Activated T-cell treated with anti-CD3 and anti-CD28 coated beads, Interleukin-2, amount 50 U/mL, for 4 hours (primary cell): ENCODE results near the gene FNTB. TPM values are rescaled to one million over a fixed set of nuclear protein-coding genes. Genes with fewer than 3 reads are reported as not detected.
"Not testable (repeated sequence)": the region's sequence is repeated elsewhere in the genome, so short reads cannot be mapped to it uniquely, and the experiment has no call there.

ENCODE experiments used
- ATAC-seq, 2 donors: fragments of 200-7000 bp; cut with Tn5 transposase; one replicate each; pipeline ENCODE4 v1.10.0; 2021
- DNase-seq: peaks from one replicate; pipeline ENCODE4 v3.0.0-alpha.2; 2020
- H3K27me3 Mint-ChIP-seq: one replicate; pipeline ENCODE4 v1.8.0; 2021; ENCODE audit warnings: low read depth, mixed read lengths
- H3K36me3 Mint-ChIP-seq: one replicate; pipeline ENCODE4 v1.8.0; 2022; ENCODE audit warnings: mixed read lengths; ENCODE audit not compliant: insufficient read depth
- H3K4me1 Mint-ChIP-seq: one replicate; pipeline ENCODE4 v1.8.0; 2021; ENCODE audit warnings: low read depth, mixed read lengths
- H3K4me3 Mint-ChIP-seq: one replicate; pipeline ENCODE4 v1.8.0; 2021; ENCODE audit warnings: mild to moderate bottlenecking, moderate library complexity, mixed read lengths
- H3K9me3 Mint-ChIP-seq: one replicate; pipeline ENCODE4 v1.8.0; 2021; ENCODE audit warnings: mixed read lengths
- total RNA-seq, 3 donors: library from RNA; stranded (reverse); gene quantifications; one replicate each; pipeline ENCODE4 v1.2.1, GENCODE V29; 2021

Gene FNTB
- total RNA-seq, 3 donors from 2014 or later: 9.4 to 11.7 (median 10.9) TPM

DNA sequence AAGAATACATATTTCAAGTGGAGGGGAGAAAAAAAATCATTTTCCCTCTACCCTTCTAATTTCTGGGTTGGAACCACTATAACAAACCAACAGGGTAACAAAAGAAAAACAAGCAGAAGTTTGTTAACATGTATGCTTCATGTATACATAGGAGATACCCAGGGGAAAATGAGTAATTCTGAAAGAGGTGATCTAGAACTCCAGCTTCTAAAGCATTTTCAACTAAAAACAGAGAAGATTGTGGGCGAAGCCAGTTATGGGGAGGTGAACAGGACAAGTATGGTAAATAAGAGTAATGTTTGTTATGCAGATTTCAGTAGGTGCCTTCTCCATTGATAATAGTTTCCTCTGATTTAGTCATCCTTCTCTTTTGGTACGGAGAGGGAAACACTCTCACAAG is 16.7 kb downstream of the FNTB start:
- Mint-ChIP-seq H3K27me3 (no peaks in the 10 kb centered on the region), H3K36me3 (peaks cover 12% of the 10 kb centered on the region), H3K4me1 (peaks cover 23% of the 10 kb centered on the region), H3K9me3 (no peaks in the 10 kb centered on the region), H3K4me3 (no peak overlapping the region)
- no peak for DNase-seq
- ATAC-seq: peak; percentile 65 to 76

DNA sequence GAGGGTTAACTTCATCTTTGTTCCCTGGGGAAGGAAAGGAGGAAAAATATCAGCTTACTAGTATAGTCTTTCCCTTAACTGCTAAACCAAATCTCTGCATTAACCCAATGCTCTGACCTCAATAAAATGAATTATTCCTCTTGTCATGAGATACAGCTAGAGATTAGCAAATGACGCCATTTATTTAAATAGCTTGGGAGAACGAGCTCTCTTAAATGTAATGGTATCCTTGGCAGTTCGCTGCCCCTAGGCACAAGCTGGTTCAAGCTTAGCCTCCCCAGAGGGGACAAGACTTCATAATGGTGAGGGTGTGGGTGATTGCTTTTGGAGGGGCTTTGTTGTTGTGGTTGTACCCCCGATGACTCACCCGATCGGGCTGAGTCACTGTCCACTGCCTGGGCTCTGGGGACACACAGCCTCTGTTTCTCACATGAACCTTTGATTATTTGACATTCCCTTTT is 19.6 kb downstream of the FNTB start:
- H3K36me3 Mint-ChIP-seq: peaks cover 27% of the 10 kb centered on the region
- H3K4me3 Mint-ChIP-seq: no peak overlapping the region
- no peaks in the 10 kb centered on the region for H3K9me3 Mint-ChIP-seq
- ATAC-seq: no peak
- H3K27me3 Mint-ChIP-seq: no peaks in the 10 kb centered on the region
- H3K4me1 Mint-ChIP-seq: peaks cover 15% of the 10 kb centered on the region
- no peak for DNase-seq

DNA sequence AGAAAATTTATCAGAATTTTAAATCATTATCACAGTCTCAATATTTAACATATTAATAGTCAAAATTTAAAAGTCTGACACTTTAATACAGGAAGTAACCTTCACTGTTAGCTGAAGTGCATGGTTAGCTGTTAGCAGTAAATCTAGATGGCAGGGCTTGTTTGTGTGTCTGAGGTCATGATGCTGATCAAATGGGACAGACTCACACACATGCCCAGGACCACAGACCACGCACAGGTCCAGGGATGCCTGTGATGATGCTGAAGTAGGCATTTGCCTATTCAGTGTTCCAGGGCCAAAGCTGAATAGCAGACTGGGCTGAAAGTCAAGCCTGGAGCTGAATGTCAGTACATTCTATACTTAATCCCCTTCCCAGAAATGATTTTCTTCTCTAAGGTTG is 20.5 kb downstream of the FNTB start:
- Mint-ChIP-seq H3K36me3 (peaks cover 32% of the 10 kb centered on the region), H3K4me1 (peaks cover 11% of the 10 kb centered on the region), H3K4me3 (no peak overlapping the region), H3K27me3 (no peaks in the 10 kb centered on the region), H3K9me3 (no peaks in the 10 kb centered on the region)
- DNase-seq: no peak
- ATAC-seq: no peak

DNA sequence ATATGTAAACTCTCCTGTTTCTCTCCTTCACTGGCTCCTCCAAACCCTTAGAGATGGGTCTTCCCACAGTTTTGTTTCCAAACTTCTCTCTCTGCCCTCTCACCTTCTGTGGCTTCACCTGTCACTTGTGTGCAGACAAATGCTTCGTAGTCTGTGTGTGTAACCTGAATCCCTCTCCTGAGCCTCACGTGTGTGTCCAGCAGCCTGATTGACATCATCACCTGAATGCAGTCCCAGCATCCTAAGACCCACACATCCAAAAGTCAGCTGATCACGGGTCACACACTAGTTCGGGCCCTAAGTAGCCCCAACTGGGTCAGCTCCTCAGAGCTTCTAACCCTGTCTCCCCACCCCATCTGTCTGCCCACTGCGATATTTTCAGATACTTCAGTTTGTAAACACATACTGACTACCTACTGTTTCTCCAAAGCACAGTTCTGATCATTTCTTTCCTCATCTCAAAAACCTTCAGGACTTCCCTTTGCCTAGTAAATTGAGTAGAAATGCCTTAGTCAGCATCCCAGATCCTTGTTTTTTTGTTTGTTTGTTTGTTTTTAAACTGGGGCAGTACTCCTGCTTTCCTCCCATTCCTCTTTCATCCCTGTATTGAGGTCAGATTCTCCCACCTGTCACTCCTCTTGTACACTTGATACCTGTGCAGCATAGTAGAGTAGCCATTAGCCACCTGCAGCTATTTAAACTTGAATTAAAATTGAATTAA is 23.7 kb downstream of the FNTB start:
- H3K4me3 Mint-ChIP-seq: no peak overlapping the region
- no peaks in the 10 kb centered on the region for H3K9me3 Mint-ChIP-seq
- no peaks in the 10 kb centered on the region for H3K27me3 Mint-ChIP-seq
- DNase-seq (no peak), ATAC-seq (no peak)
- H3K36me3 Mint-ChIP-seq: peaks cover 33% of the 10 kb centered on the region
- H3K4me1 Mint-ChIP-seq: no peaks in the 10 kb centered on the region

DNA sequence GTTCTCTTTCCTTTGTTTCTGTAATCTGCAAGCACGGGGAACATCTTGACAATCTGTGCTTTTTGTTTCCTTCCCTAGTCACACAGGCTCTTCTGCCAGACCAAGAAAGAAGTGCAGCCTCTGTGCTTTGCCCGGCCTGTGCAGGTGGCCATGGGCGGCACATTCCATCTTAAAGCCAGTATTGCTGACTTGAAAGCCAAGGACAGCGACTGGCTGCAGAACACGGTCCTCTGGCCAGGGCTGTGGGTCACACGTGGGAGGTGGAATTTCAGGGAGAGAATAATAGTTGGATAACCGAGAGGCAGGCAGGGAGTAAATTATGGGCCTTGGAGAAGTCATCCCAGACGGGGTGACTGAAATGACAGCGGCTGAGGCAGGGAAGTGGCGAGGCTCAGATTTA is 24.8 kb downstream of the FNTB start:
- no peak for ATAC-seq
- Mint-ChIP-seq H3K27me3 (no peaks in the 10 kb centered on the region), H3K9me3 (no peaks in the 10 kb centered on the region), H3K36me3 (peaks cover 36% of the 10 kb centered on the region), H3K4me3 (no peak overlapping the region), H3K4me1 (no peaks in the 10 kb centered on the region)
- DNase-seq: no peak

DNA sequence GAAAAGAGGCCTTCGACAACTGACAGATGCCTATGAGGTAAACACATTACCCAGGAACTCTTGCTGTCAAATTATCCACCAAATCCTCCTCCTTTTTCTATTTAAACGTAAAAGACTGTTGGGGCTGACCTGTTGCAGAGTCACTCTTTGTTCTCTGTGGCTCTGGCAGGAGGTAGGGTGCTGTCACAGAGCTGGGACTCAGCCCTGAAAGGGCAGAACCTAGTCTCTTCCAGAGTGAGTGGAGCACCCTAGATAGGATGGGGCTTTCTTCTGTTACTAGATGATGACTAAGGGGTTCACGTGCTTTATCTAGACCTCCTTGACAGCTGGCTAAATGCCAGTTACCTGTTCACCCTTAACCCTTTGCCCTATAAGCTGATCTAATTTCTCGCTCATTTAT is 25.7 kb downstream of the FNTB start:
- H3K4me3 Mint-ChIP-seq: no peak overlapping the region
- H3K36me3 Mint-ChIP-seq: peaks cover 35% of the 10 kb centered on the region
- ATAC-seq (no peak), DNase-seq (no peak)
- H3K4me1 Mint-ChIP-seq: no peaks in the 10 kb centered on the region
- H3K9me3 Mint-ChIP-seq: no peaks in the 10 kb centered on the region
- no peaks in the 10 kb centered on the region for H3K27me3 Mint-ChIP-seq

DNA sequence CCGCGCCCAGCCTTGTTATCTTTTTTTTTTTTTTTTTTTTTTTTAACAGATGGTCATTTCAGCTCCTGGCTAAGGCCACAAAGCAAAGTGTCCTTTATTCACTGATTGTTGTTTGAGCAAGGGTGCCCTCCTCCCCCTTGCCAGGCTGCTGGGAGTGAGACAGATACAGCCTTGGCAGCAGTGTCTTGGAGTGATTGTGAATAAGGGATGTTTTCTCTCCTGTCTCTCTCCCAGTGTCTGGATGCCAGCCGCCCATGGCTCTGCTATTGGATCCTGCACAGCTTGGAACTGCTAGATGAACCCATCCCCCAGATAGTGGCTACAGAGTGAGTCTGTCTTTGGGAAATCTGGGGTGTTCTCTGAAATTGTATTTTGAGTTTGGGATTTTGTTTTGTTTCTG is 28.7 kb downstream of the FNTB start:
- Mint-ChIP-seq H3K36me3 (peaks cover 23% of the 10 kb centered on the region), H3K4me1 (no peaks in the 10 kb centered on the region), H3K4me3 (no peak overlapping the region), H3K9me3 (no peaks in the 10 kb centered on the region), H3K27me3 (no peaks in the 10 kb centered on the region)
- DNase-seq (no peak), ATAC-seq (no peak)

DNA sequence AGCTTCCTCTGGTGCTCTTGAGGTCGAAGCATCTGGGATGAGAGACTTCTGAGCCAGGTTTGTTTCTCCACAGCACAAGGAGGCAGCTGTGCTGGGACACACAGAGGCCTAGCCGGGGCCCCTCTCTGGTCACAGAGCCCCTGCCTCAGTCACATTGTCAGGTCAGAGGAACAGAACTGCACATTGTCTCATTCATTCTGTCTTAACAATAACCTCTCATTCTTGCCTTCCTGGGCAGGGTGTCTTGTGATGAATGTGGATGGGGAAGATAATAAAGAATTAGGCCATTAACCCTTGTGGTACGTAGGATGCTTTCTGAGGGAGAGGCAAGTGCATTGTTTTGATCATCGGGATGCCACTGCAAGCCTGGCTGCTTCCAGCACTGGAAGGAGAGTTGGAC is 29.8 kb downstream of the FNTB start:
- Mint-ChIP-seq H3K36me3 (peaks cover 20% of the 10 kb centered on the region), H3K4me1 (no peaks in the 10 kb centered on the region), H3K9me3 (no peaks in the 10 kb centered on the region), H3K27me3 (no peaks in the 10 kb centered on the region), H3K4me3 (no peak overlapping the region)
- no peak for ATAC-seq
- no peak for DNase-seq

DNA sequence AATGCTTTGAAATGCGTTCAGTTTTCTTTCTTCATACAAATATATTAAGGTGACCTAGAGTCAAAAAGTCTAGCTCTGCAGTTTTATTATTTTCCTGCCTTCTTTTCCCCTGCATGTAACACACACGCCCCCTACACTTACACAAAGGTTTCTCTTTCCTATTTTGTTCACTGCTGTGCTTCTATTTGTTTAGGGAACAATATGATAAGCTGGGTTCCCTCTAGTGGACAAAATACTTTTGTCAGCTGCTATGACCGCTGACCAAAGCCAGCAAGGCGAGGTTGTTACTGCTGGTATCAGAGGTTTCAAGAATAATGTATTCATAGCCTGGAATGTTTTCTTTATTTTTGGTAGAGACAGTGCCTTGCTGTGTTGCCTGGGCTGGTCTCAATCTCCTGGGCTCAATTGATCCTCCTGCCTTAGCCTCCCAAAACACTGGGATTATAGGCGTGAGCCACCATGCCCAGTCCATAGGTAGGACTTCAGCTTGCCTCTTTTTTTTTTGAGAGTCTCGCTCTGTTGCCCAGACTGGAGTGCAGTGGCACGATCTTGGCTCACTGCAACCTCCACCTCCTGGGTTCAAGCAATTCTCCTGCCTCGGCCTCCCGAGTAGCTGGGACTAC is 33.4 kb downstream of the FNTB start:
- Mint-ChIP-seq H3K9me3 (no peaks in the 10 kb centered on the region), H3K4me3 (no peak overlapping the region), H3K36me3 (peaks cover 11% of the 10 kb centered on the region), H3K4me1 (no peaks in the 10 kb centered on the region), H3K27me3 (no peaks in the 10 kb centered on the region)
- no peak for DNase-seq
- ATAC-seq: no peak

DNA sequence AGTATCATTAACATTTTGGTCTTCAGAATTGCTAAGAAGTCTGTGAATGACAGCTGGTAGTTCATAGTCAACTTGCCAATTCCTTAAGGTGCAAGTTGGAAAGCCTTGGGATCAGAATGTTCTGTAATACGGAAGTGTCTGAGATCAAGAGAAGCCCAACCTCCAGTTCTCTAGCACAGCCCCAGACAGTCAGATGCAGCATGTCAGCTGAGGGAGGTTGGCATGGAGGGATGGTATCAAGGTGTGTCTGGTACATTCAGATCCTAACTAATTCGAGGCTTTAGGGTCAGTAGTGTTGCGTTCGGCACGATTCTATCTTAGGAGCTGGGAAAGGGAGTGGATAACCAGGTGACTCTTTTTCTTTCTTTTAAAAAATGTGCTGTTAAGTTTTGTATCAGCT is 38.3 kb downstream of the FNTB start:
- Mint-ChIP-seq H3K9me3 (no peaks in the 10 kb centered on the region), H3K4me1 (no peaks in the 10 kb centered on the region), H3K27me3 (no peaks in the 10 kb centered on the region), H3K4me3 (no peak overlapping the region), H3K36me3 (peaks cover 18% of the 10 kb centered on the region)
- ATAC-seq (no peak), DNase-seq (no peak)

DNA sequence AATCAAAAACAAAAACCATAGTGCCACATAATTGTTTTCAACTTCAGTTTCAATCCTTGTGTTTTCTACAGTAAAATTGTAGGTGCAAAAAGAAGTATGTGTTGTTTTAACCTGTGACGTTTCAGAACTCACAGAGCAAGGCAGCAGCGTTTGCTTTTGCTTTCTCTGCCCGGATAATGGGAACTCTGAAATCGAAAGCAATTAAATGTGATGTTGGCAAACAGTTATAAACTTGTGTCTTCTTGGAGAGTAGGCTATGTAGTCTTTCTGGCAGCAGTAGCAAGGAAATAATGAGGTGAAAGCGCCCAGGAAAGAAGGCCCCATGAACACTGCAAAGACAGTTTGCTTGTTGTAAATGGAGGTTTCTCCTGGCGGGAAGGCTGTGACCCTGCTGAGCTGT is 39.1 kb downstream of the FNTB start:
- DNase-seq (no peak), ATAC-seq (no peak)
- Mint-ChIP-seq H3K27me3 (no peaks in the 10 kb centered on the region), H3K4me3 (no peak overlapping the region), H3K4me1 (no peaks in the 10 kb centered on the region), H3K36me3 (peaks cover 18% of the 10 kb centered on the region), H3K9me3 (no peaks in the 10 kb centered on the region)

DNA sequence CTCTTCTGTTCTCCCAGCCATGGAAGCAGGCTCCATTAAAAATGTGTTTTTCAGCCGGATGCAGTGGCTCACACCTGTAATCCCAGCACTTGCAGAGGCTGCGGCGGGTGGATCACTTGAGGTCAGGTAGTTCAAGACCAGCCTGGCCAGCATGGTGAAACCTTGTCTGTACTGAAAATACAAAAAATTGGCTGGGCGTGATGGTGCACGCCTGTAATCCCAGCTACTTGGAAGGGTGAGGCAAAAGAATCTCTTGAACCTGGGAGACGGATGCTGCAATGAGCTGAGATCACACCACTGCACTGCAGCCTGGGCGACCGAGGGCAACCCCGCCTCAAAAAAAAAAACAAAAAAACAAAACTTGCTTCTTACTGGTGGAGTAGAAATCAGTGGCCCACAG is 39.8 kb downstream of the FNTB start:
- no peak for DNase-seq
- no peak overlapping the region for H3K4me3 Mint-ChIP-seq
- H3K4me1 Mint-ChIP-seq: no peaks in the 10 kb centered on the region
- peaks cover 18% of the 10 kb centered on the region for H3K36me3 Mint-ChIP-seq
- no peaks in the 10 kb centered on the region for H3K9me3 Mint-ChIP-seq
- no peaks in the 10 kb centered on the region for H3K27me3 Mint-ChIP-seq
- ATAC-seq: no peak

DNA sequence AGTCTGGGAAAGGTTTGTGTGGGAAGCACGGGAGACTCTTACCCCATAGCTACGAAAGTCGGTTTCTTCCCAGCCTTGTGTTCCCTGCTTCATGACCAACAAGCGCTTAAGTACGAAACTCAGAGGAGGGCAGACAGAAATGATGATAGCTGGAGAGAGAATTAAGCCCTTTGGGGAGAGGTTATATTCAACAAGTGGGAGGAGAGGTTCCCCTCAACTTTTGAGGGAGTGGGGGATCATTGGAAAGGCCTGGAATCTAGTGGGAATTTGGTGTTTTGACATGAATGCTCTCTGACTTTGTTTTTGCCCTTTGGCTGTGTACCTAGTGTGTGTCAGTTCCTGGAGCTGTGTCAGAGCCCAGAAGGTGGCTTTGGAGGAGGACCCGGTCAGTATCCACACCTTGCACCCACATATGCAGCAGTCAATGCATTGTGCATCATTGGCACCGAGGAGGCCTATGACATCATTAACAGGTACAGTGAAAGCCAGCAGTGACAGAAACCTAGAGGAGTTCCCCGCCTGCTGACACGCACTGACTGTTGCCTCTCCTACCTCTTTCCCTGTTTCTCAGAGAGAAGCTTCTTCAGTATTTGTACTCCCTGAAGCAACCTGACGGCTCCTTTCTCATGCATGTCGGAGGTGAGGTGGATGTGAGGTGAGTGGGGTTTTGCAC is 40.6 kb downstream of the FNTB start:
- Mint-ChIP-seq H3K9me3 (no peaks in the 10 kb centered on the region), H3K27me3 (no peaks in the 10 kb centered on the region), H3K36me3 (peaks cover 22% of the 10 kb centered on the region), H3K4me1 (no peaks in the 10 kb centered on the region), H3K4me3 (no peak overlapping the region)
- DNase-seq: no peak
- no peak for ATAC-seq

DNA sequence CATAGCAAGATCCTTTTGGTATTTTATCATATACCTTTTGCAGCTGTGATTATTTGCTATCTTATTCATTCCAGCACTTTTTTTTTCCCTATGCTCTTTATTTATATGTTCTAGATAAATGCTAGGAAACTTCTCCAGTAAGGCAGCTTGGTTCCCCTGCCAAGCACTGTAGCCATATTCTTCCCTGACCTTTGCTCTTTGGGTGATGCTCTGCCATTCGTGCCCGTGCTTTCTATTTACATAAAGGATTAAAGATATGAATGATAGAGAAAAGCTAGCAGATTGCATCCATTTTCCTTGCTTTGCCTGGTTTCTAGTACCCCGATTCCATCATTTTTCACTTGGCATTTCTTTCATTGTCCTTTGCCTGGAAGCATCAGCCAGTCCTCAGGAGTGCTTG is 42.2 kb downstream of the FNTB start:
- ATAC-seq: no peak
- no peak for DNase-seq
- Mint-ChIP-seq H3K27me3 (no peaks in the 10 kb centered on the region), H3K36me3 (peaks cover 31% of the 10 kb centered on the region), H3K9me3 (no peaks in the 10 kb centered on the region), H3K4me1 (no peaks in the 10 kb centered on the region), H3K4me3 (no peak overlapping the region)

DNA sequence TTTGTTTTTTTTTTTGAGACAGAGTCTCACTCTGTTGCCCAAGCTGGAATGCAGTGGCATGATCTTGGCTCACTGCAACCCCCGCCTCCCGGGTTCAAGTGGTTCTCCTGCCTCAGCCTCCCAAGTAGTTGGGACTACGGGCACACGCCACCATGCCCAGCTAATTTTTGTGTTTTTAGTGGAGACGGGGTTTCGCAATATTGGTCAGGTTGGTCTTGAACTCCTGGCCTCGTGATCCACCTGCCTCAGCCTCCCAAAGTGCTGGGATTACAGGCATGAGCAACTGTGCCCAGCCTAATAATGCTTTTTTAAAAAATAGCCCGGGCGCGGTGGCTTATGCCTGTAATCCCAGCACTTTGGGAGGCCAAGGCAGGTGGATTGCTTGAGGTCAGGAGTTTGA is 44.6 kb downstream of the FNTB start:
- not testable (repeated sequence) for H3K4me1 Mint-ChIP-seq, H3K4me3 Mint-ChIP-seq, DNase-seq, H3K9me3 Mint-ChIP-seq, H3K27me3 Mint-ChIP-seq, ATAC-seq
- peaks cover 38% of the 10 kb centered on the region for H3K36me3 Mint-ChIP-seq
